ENCODE measurements around the gene PSMD3.

Gene PSMD3

DNA sequence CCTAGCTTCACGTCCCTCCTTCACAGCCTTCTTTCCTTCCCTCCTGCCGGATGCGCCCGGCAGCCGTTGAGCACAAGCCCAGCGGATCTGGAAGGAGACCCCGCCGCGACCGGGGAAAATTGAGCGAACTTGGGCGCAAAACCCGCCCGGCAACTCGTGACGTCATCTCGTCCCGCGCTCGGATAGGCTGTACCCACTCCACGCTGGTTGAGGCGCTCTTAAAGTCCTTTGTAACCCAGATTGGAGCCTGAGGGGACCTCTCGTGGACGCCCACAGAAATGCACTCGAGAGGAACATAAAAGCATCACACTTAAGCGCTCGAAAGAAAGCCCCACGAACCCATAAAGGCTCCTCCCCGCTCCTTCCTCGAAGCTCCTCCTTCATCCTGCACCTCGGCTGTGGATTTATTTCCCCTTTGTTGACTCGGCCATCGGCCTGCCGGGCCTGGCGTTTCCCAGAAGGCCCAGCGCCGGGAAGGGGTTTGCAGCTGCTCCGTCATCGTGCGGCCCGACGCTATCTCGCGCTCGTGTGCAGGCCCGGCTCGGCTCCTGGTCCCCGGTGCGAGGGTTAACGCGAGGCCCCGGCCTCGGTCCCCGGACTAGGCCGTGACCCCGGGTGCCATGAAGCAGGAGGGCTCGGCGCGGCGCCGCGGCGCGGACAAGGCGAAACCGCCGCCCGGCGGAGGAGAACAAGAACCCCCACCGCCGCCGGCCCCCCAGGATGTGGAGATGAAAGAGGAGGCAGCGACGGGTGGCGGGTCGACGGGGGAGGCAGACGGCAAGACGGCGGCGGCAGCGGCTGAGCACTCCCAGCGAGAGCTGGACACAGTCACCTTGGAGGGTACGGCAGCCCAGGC lies at the start of gene PSMD3:
PSMD3 (plus strand) TSS at position 457 of the 856 bp plus-strand sequence; CDS start at position 621, 164 bp downstream.
- H3K27ac ChIP-seq = peak within 1 kb of the TSS; percentile 83
- peak within 1 kb of the TSS; percentile 77 for H2AFZ ChIP-seq (ENCODE audit: low read depth)
- TF ChIP-seq, protein P1, sequence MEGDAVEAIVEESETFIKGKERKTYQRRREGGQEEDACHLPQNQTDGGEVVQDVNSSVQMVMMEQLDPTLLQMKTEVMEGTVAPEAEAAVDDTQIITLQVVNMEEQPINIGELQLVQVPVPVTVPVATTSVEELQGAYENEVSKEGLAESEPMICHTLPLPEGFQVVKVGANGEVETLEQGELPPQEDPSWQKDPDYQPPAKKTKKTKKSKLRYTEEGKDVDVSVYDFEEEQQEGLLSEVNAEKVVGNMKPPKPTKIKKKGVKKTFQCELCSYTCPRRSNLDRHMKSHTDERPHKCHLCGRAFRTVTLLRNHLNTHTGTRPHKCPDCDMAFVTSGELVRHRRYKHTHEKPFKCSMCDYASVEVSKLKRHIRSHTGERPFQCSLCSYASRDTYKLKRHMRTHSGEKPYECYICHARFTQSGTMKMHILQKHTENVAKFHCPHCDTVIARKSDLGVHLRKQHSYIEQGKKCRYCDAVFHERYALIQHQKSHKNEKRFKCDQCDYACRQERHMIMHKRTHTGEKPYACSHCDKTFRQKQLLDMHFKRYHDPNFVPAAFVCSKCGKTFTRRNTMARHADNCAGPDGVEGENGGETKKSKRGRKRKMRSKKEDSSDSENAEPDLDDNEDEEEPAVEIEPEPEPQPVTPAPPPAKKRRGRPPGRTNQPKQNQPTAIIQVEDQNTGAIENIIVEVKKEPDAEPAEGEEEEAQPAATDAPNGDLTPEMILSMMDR (conservative IDR thresholded peaks at IDR 0.05; ENCODE audit: low read depth, low read length) = peak; percentile 84
- H3K4me2 ChIP-seq = peak within 1 kb of the TSS; percentile 97
- H3K27me3 ChIP-seq (ENCODE audit: insufficient read depth, low read depth) = no peaks in the 10 kb centered on the region
- peak within 1 kb of the TSS; percentile 43 for H3K4me3 ChIP-seq (IDR thresholded peaks at IDR 0.05; ENCODE audit: insufficient read depth, low read depth, low read length)
- H3K9ac ChIP-seq = peak within 1 kb of the TSS; percentile 97
- H3K79me2 ChIP-seq (ENCODE audit: insufficient read depth, low read depth) = peaks cover 41% of the 10 kb centered on the region
- H4K20me1 ChIP-seq (ENCODE audit: insufficient read depth) = no peaks in the 10 kb centered on the region
- H3K4me1 ChIP-seq (ENCODE audit: low read depth, poor library complexity, severe bottlenecking) = peaks cover 27% of the 10 kb centered on the region
- peaks cover 19% of the 10 kb centered on the region; the same call in 1 of the 2 replicates for H3K36me3 ChIP-seq (ENCODE audit: insufficient read depth)

DNA sequence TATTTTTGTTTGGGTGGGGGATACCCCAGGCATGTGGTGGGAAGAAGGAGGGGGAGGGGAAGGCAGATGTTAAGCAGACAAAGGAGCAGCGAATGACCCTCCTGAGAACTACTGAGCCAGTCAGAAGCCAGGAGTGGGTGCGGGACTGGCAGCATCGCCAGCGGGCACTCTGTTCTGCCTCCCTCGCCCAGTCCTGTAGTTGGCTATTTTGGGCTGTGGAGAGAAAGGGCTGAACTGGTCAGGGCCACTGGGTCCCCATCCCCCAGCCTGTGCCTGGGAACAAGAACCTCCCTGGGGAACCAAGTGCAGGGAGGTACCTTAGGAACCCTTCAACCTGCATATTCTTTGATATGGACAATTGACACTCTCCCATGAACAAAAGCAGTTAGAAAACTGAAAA lies 46.7 kb upstream of the PSMD3 start:
- H3K27ac ChIP-seq = no peak overlapping the region
- H3K27me3 ChIP-seq (ENCODE audit: insufficient read depth, low read depth) = no peaks in the 10 kb centered on the region
- H3K36me3 ChIP-seq (ENCODE audit: insufficient read depth) = no peaks in the 10 kb centered on the region
- H3K4me3 ChIP-seq (IDR thresholded peaks at IDR 0.05; ENCODE audit: insufficient read depth, low read depth, low read length) = no peak overlapping the region
- H3K79me2 ChIP-seq (ENCODE audit: insufficient read depth, low read depth) = no peaks in the 10 kb centered on the region; the same call in 1 of the 2 replicates
- no peaks in the 10 kb centered on the region for H4K20me1 ChIP-seq (ENCODE audit: insufficient read depth)
- H3K4me1 ChIP-seq (ENCODE audit: low read depth, poor library complexity, severe bottlenecking) = peaks cover 66% of the 10 kb centered on the region
- TF ChIP-seq, protein P1 (conservative IDR thresholded peaks at IDR 0.05; ENCODE audit: low read depth, low read length) = no peak
- no peak overlapping the region for H2AFZ ChIP-seq (ENCODE audit: low read depth)
- no peak overlapping the region for H3K4me2 ChIP-seq
- no peak overlapping the region for H3K9ac ChIP-seq

DNA sequence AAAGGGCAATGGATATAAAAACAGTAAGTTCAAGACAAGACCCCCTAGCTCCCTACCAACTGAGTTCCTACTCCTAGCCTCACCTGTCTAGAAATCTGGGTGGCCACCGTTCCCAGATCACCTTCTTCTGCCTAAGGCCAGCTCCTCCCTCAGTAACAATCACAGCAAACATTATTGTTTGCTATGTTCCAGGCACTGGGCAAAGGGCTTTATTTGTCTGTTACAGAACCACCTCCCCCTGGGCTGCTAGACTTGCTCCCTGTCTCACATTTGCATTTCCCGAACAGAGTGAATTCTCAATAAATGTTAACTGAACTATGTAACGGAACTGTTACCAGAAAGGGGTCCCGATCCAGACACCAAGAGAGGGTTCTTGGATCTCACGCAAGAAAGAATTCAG lies 46.3 kb upstream of the PSMD3 start:
- peaks cover 66% of the 10 kb centered on the region for H3K4me1 ChIP-seq (ENCODE audit: low read depth, poor library complexity, severe bottlenecking)
- no peak overlapping the region for H3K9ac ChIP-seq
- no peak overlapping the region for H3K4me3 ChIP-seq (IDR thresholded peaks at IDR 0.05; ENCODE audit: insufficient read depth, low read depth, low read length)
- H3K36me3 ChIP-seq (ENCODE audit: insufficient read depth) = no peaks in the 10 kb centered on the region
- no peak overlapping the region; the same call in 1 of the 2 replicates for H3K27ac ChIP-seq
- no peak overlapping the region for H2AFZ ChIP-seq (ENCODE audit: low read depth)
- H3K27me3 ChIP-seq (ENCODE audit: insufficient read depth, low read depth) = no peaks in the 10 kb centered on the region
- no peaks in the 10 kb centered on the region for H4K20me1 ChIP-seq (ENCODE audit: insufficient read depth)
- TF ChIP-seq, protein P1 (conservative IDR thresholded peaks at IDR 0.05; ENCODE audit: low read depth, low read length) = no peak
- H3K79me2 ChIP-seq (ENCODE audit: insufficient read depth, low read depth) = no peaks in the 10 kb centered on the region; the same call in 1 of the 2 replicates
- H3K4me2 ChIP-seq = no peak overlapping the region

DNA sequence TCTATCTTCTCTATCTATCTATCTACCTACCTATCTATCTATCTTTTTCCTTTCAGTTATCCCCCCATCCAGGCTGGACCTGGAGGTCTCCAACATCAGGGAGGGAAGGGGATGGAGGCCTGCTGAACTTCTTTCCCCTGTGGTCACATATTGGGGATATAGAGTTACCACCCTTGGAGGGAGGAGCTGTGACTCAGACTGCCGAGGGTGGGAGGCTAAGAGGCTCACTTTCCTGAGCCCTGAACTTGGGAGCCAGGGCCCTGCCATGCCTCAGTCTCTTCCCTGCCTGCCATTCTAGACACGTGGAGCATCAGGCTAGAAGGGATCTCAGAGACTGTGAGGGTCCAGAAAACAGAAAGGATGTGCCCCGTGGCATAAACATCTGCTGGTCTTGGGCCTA lies 44.7 kb upstream of the PSMD3 start:
- no peaks in the 10 kb centered on the region for H4K20me1 ChIP-seq (ENCODE audit: insufficient read depth)
- H3K79me2 ChIP-seq (ENCODE audit: insufficient read depth, low read depth) = no peaks in the 10 kb centered on the region; the same call in 1 of the 2 replicates
- no peaks in the 10 kb centered on the region for H3K27me3 ChIP-seq (ENCODE audit: insufficient read depth, low read depth)
- H3K27ac ChIP-seq = no peak overlapping the region
- no peak overlapping the region for H3K9ac ChIP-seq
- peaks cover 67% of the 10 kb centered on the region for H3K4me1 ChIP-seq (ENCODE audit: low read depth, poor library complexity, severe bottlenecking)
- H3K4me2 ChIP-seq = no peak overlapping the region
- TF ChIP-seq, protein P1 (conservative IDR thresholded peaks at IDR 0.05; ENCODE audit: low read depth, low read length) = no peak
- no peak overlapping the region for H2AFZ ChIP-seq (ENCODE audit: low read depth)
- H3K36me3 ChIP-seq (ENCODE audit: insufficient read depth) = no peaks in the 10 kb centered on the region
- H3K4me3 ChIP-seq (IDR thresholded peaks at IDR 0.05; ENCODE audit: insufficient read depth, low read depth, low read length) = no peak overlapping the region
